Ovary (tissue), 3 donors: Measurements from ENCODE around the gene ANXA10.

Experiments used
- CTCF ChIP-seq, 3 donors: fragments of 450-650 bp in 2 of 3; fragments of 200-600 bp in 1 of 3; IDR thresholded peaks; one replicate each; pipeline versions ENCODE4 v1.5.1 to v1.8.0; 2016 to 2022; ENCODE audit warnings: antibody characterized with exemption in 3 of 3, mild to moderate bottlenecking in 1 of 3
- EP300 ChIP-seq: sonication (generic); formaldehyde crosslinking; IDR thresholded peaks from one replicate; pipeline ENCODE4 v1.6.1; 2017; ENCODE audit warnings: antibody characterized with exemption
- donor health status: DM: no; HTN: no; CAD: no.

GRCh38 chr4:168203233-168203911 is 111.0 kb downstream of the ANXA10 start:
- TF ChIP-seq EP300 (no peak), CTCF (IDR thresholded peaks at IDR 0.05) (no peak)
